Liver (tissue), 9 donors: Measurements from ENCODE around the gene ATL2. TPM values are rescaled to one million over a fixed set of nuclear protein-coding genes. Genes with fewer than 3 reads are reported as not detected.

Experiments
- DNase-seq: peaks from one replicate; pipeline ENCODE4 v3.0.0-alpha.2; 2017; ENCODE audit warnings: low spot score
- H3K27ac ChIP-seq, 2 donors: one replicate each; pipeline ENCODE4 v1.7.0; 2013; ENCODE audit warnings: inconsistent platforms in 2 of 2, low read length in 2 of 2, control low read depth in 1 of 2, low read depth in 1 of 2, mild to moderate bottlenecking in 1 of 2
- H3K27me3 ChIP-seq, 4 donors: one replicate each; pipeline versions ENCODE4 v1.6.1 to v1.7.0; 2013; ENCODE audit warnings: low read length in 3 of 4, inconsistent platforms in 1 of 4, mild to moderate bottlenecking in 1 of 4, moderate library complexity in 1 of 4; ENCODE audit not compliant: control insufficient read depth in 4 of 4, insufficient read depth in 4 of 4
- H3K36me3 ChIP-seq, 4 donors: one replicate each; pipeline versions ENCODE4 v1.6.1 to v1.7.0; 2013; ENCODE audit warnings: low read length in 3 of 4, mild to moderate bottlenecking in 3 of 4, low read depth in 1 of 4, moderate library complexity in 1 of 4; ENCODE audit not compliant: control insufficient read depth in 4 of 4, insufficient read depth in 3 of 4
- H3K4me1 ChIP-seq, 4 donors: one replicate each; pipeline versions ENCODE4 v1.6.1 to v1.7.0; 2013; ENCODE audit warnings: low read length in 3 of 4, mild to moderate bottlenecking in 3 of 4, moderate library complexity in 1 of 4; ENCODE audit not compliant: control insufficient read depth in 4 of 4, insufficient read depth in 4 of 4
- H3K4me3 ChIP-seq, 3 donors: one replicate each; pipeline versions ENCODE4 v1.6.1 to v1.7.0; 2013; ENCODE audit warnings: low read length in 3 of 3, control low read depth in 1 of 3, low read depth in 1 of 3, mild to moderate bottlenecking in 1 of 3
- H3K9ac ChIP-seq, 2 donors: one replicate each; pipeline ENCODE4 v1.7.0; 2013; ENCODE audit warnings: low read length in 2 of 2, mild to moderate bottlenecking in 2 of 2, moderate library complexity in 2 of 2, control low read depth in 1 of 2, low read depth in 1 of 2
- H3K9me3 ChIP-seq, 4 donors: one replicate each; pipeline versions ENCODE4 v1.6.1 to v1.7.0; 2013; ENCODE audit warnings: low read length in 3 of 4; ENCODE audit not compliant: control insufficient read depth in 4 of 4
- CTCF ChIP-seq: fragments of 150-350 bp; IDR thresholded peaks from 2 replicates; pipeline ENCODE4 v1.5.1; 2017; ENCODE audit warnings: improper control_type of control experiment, low read depth, low read length; ENCODE audit not compliant: missing input control
- EGR1 ChIP-seq, 2 donors: IDR thresholded peaks; 2 replicates each; pipeline ENCODE4 v1.6.1; 2016 to 2018; ENCODE audit warnings: antibody characterized with exemption in 2 of 2, low read depth in 2 of 2
- FOXA1 ChIP-seq: IDR thresholded peaks from 2 replicates; pipeline ENCODE4 v1.6.1; 2016; ENCODE audit warnings: antibody characterized with exemption
- FOXA2 ChIP-seq: IDR thresholded peaks from 2 replicates; pipeline ENCODE4 v1.6.1; 2016; ENCODE audit warnings: antibody characterized with exemption
- GABPA ChIP-seq, 2 donors: IDR thresholded peaks in 1 of 2; conservative IDR thresholded peaks in 1 of 2; 2 replicates each; pipeline ENCODE4 v1.6.1; 2016; ENCODE audit warnings: antibody characterized with exemption in 2 of 2, mild to moderate bottlenecking in 1 of 2, moderate library complexity in 1 of 2
- HNF4A ChIP-seq, 2 donors: conservative IDR thresholded peaks; 2 replicates each; pipeline ENCODE4 v1.6.1; 2016; ENCODE audit warnings: antibody characterized with exemption in 2 of 2, mild to moderate bottlenecking in 2 of 2
- MAX ChIP-seq: IDR thresholded peaks from 2 replicates; pipeline ENCODE4 v1.6.1; 2016; ENCODE audit warnings: antibody characterized with exemption
- RAD21 ChIP-seq, 2 donors: IDR thresholded peaks; 2 replicates each; pipeline ENCODE4 v1.6.1; 2016; ENCODE audit warnings: antibody characterized with exemption in 2 of 2, mild to moderate bottlenecking in 2 of 2
- SP1 ChIP-seq: IDR thresholded peaks from 2 replicates; pipeline ENCODE4 v1.6.1; 2018; ENCODE audit warnings: antibody characterized with exemption, mild to moderate bottlenecking
- ZBTB33 ChIP-seq: IDR thresholded peaks from 2 replicates; pipeline ENCODE4 v1.6.1; 2016; ENCODE audit warnings: antibody characterized with exemption
- WGBS: extraction: QIAGEN DNeasy Blood & Tissue Kit; methylation state at CpG from one replicate; pipeline ENCODE4 v1.1.7; 2013; 5-methylcytosine and 5-hydroxymethylcytosine counted together
- polyA plus RNA-seq, 2 donors: library from polyadenylated mRNA; stranded (reverse) in 1 of 2; unstranded in 1 of 2; fragments of 200-250 nt in 1 of 2; fragments of >200 nt in 1 of 2; fragmentation: Nextera tagmentation in 1 of 2; extraction: Ambion mirVana in 1 of 2; gene quantifications; one replicate each; pipeline versions ENCODE4 v1.2.1 to v1.2.3, GENCODE V29; 2013 to 2015
- total RNA-seq, 2 donors: library from RNA; depleted of rRNA; stranded (reverse); fragments of >200 nt; gene quantifications; one replicate each; pipeline ENCODE4 v1.2.3, GENCODE V29; 2014
- TF ChIP-seq, protein P1 (sequence below): IDR thresholded peaks from 2 replicates; pipeline ENCODE4 v1.6.1; 2016; ENCODE audit warnings: antibody characterized with exemption, mild to moderate bottlenecking
- TF ChIP-seq, protein P2 (sequence below): IDR thresholded peaks from 2 replicates; pipeline ENCODE4 v1.6.1; 2016; ENCODE audit warnings: antibody characterized with exemption
- donor health status: healthy.
- donor health status: healthy.
- donor health status: healthy.
- donor health status: healthy.
- donor health status: healthy.

Gene ATL2
- total and polyA plus RNA-seq, 4 donors = 21.0 to 163 (median 45.8) TPM

- H3K4me3 ChIP-seq = no peak overlapping the region
- H3K4me1 ChIP-seq = no peaks in the 10 kb centered on the region
- no peaks in the 10 kb centered on the region for H3K27me3 ChIP-seq
- H3K9me3 ChIP-seq = no peaks in the 10 kb centered on the region
- no peak for DNase-seq
- H3K27ac ChIP-seq = no peak overlapping the region
- H3K36me3 ChIP-seq = peaks cover 10 to 48% (median 31%) of the 10 kb centered on the region in 4 donors
- TF ChIP-seq RAD21 (IDR thresholded peaks at IDR 0.05) (no peak), MAX (no peak), HNF4A (conservative IDR thresholded peaks at IDR 0.05) (no peak), CTCF (no peak), GABPA (IDR thresholded peaks at IDR 0.05 in 1 of 2, conservative IDR thresholded peaks at IDR 0.05 in 1 of 2) (no peak), SP1 (no peak), ZBTB33 (no peak)
- H3K9ac ChIP-seq = no peak overlapping the region
- WGBS = 92% methylated on average over 3 of the region's 3 CpGs
These were observed 75.6 kb downstream of the ATL2 start for GRCh38 chr2:38301340-38301968.

GRCh38 chr2:38298539-38298938 lies 78.5 kb downstream of the ATL2 start:
- no peaks in the 10 kb centered on the region for H3K4me1 ChIP-seq
- WGBS = 91% methylated on average over 2 of the region's 2 CpGs
- H3K9me3 ChIP-seq = no peaks in the 10 kb centered on the region
- no peak for TF ChIP-seq EGR1 (IDR thresholded peaks at IDR 0.05; ENCODE audit: low read depth in 2 of 2)
- TF ChIP-seq RAD21 (IDR thresholded peaks at IDR 0.05) = no peak
- no peak overlapping the region for H3K27ac ChIP-seq
- no peaks in the 10 kb centered on the region for H3K27me3 ChIP-seq
- no peak overlapping the region for H3K4me3 ChIP-seq
- peaks cover 10 to 59% (median 36%) of the 10 kb centered on the region in 4 donors for H3K36me3 ChIP-seq
- H3K9ac ChIP-seq = no peak overlapping the region
- no peak for DNase-seq

DNA sequence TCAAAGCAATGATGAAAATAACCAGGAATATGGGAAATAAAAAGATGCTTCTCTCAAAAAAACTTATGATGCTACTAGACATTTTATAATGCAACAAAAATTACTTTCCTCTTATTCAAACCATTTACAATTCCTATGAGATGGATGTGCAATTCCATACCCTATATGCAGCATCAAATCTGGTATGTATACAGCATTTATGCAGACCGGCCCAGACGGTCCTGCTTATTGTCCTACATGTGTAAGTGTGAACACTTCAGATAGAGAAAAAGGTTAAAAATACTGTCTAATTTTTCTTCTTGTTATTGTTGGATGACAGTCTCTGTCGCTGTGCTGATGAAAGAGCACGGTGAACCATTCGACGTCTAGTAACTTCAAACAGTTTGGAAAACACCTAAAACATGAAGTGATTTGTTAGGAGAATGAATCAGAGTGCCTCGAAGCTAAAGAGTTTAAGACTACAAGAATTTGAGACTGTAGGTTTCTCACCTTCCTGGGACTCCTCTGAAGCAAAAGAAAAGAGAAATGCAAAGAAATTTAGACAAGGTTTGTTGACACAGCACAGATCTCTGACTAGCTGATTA lies 80.8 kb downstream of the ATL2 start:
- Histone ChIP-seq H3K9me3 (no peaks in the 10 kb centered on the region), H3K27ac (no peak overlapping the region), H3K4me1 (no peaks in the 10 kb centered on the region), H3K4me3 (no peak overlapping the region), H3K36me3 (peaks cover 5 to 48% (median 33%) of the 10 kb centered on the region in 4 donors), H3K27me3 (no peaks in the 10 kb centered on the region), H3K9ac (no peak overlapping the region)
- DNase-seq = no peak
- TF ChIP-seq FOXA2 (no peak), SP1 (no peak), HNF4A (conservative IDR thresholded peaks at IDR 0.05) (no peak), FOXA1 (no peak)
- TF ChIP-seq, protein P1, sequence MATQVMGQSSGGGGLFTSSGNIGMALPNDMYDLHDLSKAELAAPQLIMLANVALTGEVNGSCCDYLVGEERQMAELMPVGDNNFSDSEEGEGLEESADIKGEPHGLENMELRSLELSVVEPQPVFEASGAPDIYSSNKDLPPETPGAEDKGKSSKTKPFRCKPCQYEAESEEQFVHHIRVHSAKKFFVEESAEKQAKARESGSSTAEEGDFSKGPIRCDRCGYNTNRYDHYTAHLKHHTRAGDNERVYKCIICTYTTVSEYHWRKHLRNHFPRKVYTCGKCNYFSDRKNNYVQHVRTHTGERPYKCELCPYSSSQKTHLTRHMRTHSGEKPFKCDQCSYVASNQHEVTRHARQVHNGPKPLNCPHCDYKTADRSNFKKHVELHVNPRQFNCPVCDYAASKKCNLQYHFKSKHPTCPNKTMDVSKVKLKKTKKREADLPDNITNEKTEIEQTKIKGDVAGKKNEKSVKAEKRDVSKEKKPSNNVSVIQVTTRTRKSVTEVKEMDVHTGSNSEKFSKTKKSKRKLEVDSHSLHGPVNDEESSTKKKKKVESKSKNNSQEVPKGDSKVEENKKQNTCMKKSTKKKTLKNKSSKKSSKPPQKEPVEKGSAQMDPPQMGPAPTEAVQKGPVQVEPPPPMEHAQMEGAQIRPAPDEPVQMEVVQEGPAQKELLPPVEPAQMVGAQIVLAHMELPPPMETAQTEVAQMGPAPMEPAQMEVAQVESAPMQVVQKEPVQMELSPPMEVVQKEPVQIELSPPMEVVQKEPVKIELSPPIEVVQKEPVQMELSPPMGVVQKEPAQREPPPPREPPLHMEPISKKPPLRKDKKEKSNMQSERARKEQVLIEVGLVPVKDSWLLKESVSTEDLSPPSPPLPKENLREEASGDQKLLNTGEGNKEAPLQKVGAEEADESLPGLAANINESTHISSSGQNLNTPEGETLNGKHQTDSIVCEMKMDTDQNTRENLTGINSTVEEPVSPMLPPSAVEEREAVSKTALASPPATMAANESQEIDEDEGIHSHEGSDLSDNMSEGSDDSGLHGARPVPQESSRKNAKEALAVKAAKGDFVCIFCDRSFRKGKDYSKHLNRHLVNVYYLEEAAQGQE = no peak
- TF ChIP-seq, protein P2, sequence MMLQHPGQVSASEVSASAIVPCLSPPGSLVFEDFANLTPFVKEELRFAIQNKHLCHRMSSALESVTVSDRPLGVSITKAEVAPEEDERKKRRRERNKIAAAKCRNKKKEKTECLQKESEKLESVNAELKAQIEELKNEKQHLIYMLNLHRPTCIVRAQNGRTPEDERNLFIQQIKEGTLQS = no peak
- 93% methylated on average over 7 of the region's 7 CpGs for WGBS
